Amniotic stem cell (primary cell): ENCODE measurements around the gene SPIB.
A peak's percentile ranks its signal among the peaks of the same experiment; 100 is the strongest.
"Not testable (repeated sequence)": the region's sequence is repeated elsewhere in the genome, so short reads cannot be mapped to it uniquely, and the experiment has no call there.

Source experiments
- DNase-seq: peaks from one replicate; lab custom pipeline; 2025; lab: John Stamatoyannopoulos, UW

Gene SPIB

DNA sequence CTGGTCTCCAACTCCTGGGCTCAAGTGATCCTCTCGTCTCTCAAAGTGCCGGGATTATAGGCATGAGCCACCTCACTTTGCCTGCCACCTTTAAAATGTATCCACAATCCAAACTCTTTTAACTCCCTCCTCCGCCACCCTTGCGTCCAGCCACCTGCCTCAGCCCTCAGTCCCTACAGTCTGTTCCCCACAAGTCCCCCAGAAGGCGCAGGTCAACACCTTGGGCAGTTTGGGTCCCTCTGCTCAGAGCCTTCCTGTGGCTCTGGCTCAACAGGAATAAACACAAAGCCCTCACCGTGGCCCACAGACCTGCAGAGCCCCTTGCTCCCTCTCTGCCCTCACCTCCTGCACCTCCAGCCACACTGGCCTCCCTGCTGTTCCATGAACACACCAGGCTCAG, 50.1 kb downstream of the SPIB start:
- DNase-seq: no peak

DNA sequence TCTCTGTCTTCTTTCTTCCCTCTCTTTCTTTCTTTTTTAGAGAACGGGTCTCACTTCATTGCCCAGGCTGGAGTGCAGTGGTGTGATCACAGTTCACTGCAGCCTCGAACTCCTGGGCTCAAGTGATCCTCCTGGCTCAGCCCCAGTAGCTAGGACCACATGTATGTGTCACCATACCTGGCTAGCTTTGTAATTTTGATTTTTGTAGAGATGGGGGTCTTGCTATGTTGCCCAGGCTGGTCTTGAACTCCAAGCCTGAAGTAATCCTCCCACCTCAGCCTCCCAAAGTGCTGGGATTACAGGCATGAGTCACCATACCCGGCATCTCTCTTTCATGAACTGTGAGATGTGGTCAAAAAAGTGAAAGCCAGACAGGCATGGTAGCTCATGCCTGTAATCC, 54.6 kb downstream of the SPIB start:
- not testable (repeated sequence) for DNase-seq

DNA sequence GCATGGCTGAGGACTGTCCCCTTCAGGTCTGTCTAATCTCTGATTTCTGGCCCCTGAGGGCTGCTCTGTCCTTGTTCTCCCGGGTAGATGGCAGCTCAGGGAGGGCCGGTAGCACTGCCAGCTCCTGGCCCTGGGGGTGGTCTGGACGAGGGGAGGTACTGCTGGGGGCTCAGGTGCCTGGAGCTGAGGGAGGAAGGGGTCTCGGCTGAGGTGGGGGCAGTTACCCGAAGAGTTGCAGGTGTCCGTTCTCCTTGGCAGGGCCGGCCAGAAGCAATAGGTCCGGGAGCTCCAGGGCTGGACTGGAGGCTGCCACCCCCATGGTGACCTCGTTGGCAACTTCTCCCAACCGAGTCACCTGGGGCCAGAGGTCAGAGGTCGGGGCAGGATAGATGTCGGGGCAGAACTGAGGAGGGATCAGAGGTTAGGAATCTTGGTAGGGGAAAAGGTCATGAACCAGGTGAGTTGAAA, 56.4 kb downstream of the SPIB start:
- DNase-seq: no peak

DNA sequence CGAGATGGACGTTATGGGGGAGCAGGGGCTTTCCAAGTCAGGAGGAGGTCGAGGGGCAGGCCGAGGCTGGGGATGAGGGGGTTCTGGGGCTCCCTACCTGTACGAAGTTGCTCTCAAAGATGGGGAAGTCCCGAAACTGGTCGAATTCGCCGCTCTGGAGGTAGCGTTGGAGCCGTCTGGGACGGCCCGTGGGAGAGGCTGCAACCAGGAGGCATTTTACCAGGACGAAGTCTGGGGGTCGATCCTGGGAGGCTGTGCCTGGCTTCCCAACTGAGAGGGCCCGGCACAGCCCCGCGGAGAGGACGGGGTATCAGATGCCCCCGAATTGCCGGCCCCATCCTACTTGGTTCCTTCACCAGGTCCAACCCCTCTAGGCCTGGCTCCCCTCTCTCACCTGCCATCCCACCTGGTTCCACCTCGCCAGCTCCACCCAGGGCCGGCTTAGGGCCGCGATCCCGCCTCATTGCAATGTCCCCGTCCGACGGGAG, 57.0 kb downstream of the SPIB start:
- DNase-seq: no peak

DNA sequence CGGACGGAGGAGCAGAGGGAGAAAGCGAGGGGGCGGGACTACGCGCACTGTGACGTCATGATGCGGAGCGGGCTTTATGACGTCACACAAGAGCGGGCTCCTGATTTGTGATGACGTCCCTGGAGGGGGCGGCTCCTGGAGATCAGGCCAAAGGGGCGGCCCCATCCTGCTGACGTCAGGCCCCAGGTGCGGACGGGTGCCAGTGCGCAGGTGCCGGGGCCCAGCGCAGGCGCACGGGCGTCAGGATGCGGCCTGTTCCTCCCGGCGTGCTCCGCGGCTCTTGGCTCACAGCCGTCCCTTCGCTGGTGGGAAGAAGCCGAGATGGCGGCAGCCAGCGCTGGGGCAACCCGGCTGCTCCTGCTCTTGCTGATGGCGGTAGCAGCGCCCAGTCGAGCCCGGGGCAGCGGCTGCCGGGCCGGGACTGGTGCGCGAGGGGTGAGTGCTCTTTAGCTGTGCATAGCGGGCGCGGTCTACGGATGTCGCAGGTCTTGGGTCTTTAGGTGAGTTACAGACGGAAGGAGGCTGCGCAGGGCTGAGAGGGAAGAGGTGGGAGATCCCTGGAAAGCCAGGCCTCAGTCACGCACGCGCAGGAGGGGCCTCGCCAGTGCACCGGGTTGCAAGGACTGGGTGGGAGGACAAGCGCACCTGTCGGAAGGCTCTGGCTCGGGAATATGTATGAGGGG, 57.6 kb downstream of the SPIB start, which contains the start of the genes EMC10 and GARIN5A:
Gene EMC10, plus strand, starts transcription at position 284 of the 683 bp plus-strand sequence. Its CDS starts 38 bp downstream, at position 322.
Gene GARIN5A, minus strand, starts transcription at position 625 of the 683 bp plus-strand sequence. Its CDS starts 460 bp downstream, at position 165.
- peak; percentile 15 for DNase-seq

DNA sequence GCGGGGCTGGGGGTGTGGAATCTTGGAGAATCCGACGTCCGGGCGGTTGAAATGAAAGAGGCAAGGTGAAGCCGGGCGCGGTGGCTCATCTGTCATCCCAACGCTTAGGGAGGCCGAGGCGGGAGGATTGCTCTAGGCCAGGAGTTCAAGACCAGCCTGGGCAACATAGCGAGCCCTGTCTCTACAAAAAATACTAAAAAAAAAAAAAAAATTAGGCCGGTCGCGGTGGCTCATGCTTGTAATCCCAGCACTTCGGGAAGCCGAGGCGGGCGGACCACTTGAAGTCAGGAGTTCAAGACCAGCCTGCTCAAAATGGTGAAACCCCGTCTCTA, 58.1 kb downstream of the SPIB start:
- DNase-seq: no peak

DNA sequence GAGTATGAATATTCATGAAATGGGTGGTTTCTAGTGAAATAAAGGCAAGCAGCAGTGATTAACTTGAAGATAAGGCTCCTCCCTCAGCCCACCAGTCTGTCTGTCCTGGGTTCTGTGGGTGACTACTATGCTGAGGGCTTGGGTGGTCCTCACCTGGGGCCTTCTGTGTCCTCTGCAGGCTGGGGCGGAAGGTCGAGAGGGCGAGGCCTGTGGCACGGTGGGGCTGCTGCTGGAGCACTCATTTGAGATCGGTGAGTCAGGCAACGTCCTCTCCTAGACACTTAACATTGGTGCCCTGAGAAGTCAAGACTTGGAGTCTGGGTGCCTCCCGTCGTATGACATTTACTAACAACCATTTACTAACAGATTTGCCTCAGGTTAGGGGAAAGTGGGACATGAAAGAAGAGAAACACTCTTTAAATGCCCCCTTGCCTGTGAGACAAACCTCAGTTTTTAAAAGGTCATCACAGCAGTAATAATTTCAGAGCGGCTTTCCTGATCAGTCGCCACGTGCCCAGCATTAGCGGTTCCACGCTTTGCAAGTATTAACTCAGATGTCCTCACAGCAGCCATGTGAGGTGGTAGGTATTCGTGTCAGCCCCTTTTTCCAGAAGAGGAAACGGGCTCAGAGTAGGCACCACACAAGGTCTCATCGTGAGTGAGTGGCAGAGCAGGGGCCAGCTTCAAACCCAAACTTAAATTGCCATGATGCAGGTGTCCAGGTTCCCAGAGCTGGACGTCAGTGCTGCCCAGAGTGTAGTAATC, 59.2 kb downstream of the SPIB start:
- no peak for DNase-seq

DNA sequence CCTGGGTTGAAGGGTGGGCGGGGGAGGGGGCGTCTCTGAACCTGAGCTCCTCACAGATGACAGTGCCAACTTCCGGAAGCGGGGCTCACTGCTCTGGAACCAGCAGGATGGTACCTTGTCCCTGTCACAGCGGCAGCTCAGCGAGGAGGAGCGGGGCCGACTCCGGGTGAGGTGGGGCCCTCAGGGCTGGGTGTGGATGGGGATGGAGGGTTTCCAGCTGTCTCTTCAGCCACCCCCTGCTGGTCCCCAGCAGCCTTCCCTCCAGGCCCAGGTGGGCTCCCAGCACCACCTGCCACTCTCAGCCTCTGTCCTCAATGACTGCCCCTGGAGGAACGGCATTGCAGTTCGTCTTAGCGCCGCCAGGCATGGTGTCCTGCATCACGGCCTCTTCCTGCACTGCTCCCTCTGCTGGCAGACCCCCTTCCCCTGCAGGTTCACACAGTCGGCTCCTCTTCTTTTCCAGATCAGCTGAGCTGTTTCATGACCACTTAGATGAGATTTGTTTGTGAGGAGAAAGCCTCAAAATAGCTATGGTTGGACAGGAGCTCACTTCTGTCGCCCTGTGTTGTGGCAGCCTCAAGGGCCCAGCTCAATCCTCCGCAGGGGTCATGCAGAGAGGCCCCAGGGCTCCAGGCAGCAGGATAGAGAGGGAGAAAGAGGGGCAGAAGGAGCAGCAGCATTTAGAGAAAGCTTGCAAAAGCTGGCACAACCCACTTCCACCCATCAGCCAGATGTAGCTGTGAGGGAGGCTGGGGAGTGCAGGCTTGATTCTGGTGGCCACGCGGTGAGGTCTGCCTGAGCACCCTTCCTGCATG, 60.4 kb downstream of the SPIB start:
- DNase-seq: no peak

DNA sequence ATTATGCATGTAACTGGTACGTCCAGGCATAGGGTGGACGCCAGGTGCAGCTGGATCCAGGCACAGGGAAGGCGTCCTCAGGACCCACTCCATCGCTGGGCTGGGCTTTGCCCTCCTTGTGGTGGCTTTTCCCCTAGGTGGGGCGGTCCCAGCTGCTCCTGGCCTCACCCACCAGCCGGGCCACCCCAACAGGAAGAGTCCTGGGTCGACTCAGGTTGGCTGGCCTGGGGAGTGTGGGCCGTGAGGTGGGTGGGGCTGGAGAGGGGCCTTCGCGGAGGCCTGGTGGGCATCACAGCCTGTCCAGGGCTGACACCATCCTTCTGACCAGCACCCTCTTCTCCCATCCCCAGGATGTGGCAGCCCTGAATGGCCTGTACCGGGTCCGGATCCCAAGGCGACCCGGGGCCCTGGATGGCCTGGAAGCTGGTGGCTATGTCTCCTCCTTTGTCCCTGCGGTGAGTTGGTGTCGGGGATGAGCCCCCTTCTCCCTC, 61.1 kb downstream of the SPIB start:
- no peak for DNase-seq

DNA sequence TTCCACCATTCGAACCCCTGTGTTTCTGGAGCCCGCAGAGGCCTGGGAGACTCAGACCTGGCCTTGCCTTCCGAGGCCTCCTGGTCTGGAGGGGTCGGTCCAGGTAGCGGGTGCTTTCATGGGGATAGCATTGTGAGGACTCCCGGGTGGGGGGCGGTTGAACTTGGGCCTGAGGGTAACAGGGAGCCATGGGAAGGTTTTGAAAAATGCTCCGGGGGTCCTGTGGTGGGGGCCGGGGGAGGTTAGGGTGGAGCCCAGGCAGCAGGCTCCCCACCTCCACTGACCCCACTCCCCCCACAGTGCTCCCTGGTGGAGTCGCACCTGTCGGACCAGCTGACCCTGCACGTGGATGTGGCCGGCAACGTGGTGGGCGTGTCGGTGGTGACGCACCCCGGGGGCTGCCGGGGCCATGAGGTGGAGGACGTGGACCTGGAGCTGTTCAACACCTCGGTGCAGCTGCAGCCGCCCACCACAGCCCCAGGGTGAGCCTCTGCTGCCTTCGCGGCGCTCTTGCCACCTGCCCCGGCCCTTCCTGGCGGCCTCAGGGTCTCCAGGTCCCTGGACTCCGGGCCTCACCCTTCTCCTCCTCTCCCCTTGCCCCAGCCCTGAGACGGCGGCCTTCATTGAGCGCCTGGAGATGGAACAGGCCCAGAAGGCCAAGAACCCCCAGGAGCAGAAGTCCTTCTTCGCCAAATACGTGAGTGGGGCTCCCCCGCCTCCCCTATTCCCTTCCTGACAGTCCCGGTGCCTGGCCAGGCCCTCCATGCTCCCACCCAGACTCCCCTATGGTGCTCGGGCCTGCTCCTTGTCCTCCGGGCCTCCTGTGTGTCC, 61.8 kb downstream of the SPIB start:
- no peak for DNase-seq
